ENCODE data around the gene DEPDC5. TPM values are rescaled to one million over a fixed set of nuclear protein-coding genes. Genes with fewer than 3 reads are reported as not detected.

DEPDC5 gene
- total RNA-seq, 1 experiment from 2014 or later = 7.9 TPM

- Histone ChIP-seq H3K27me3 (ENCODE audit: low read length) (no peaks in the 10 kb centered on the region), H3K9me2 (replicated peaks; ENCODE audit: low read length) (no peaks in the 10 kb centered on the region), H3F3A (ENCODE audit: low read length, unreplicated experiment) (no peaks in the 10 kb centered on the region), H4K20me1 (ENCODE audit: low read length) (no peaks in the 10 kb centered on the region), H3K79me2 (ENCODE audit: low read length) (no peaks in the 10 kb centered on the region), H3K27ac (ENCODE audit: low read length) (no peak overlapping the region), H3K4me3 (ENCODE audit: low read length) (no peak overlapping the region), H2AFZ (ENCODE audit: low read length) (no peak overlapping the region), H3K9ac (ENCODE audit: low read length) (no peak overlapping the region), H3K4me1 (ENCODE audit: insufficient read depth, low read length) (no peaks in the 10 kb centered on the region), H3K9me3 (ENCODE audit: low read length) (no peaks in the 10 kb centered on the region), H3K36me3 (ENCODE audit: low read depth, low read length) (no peaks in the 10 kb centered on the region), H3K4me2 (ENCODE audit: low read length) (no peak overlapping the region)
- TF ChIP-seq EZH2phosphoT487 (IDR thresholded peaks at IDR 0.05; ENCODE audit: borderline replicate concordance, low read length) (no peak), EZH2 (IDR thresholded peaks at IDR 0.05; ENCODE audit: low read length, unreplicated experiment) (no peak), CTCF (conservative IDR thresholded peaks at IDR 0.05; ENCODE audit: low read depth, low read length) (no peak)
- ATAC-seq (no peak), DNase-seq (no peak)
- CTCF ChIA-PET = no interaction called here
- POLR2A ChIA-PET (ENCODE audit: unreplicated experiment) = no interaction called here
- BruUV-seq (replicated peaks) = no TSS peak
- intact Hi-C loops (cut with micrococcal nuclease) = no loop called here
Observed at GRCh38 chr22:31909977-31910376, 156.2 kb downstream of the DEPDC5 start.

GRCh38 chr22:31911565-31912406 lies 158.0 kb downstream of the DEPDC5 start:
- ATAC-seq = no peak
- intact Hi-C loops (cut with micrococcal nuclease) = no loop called here

More at GRCh38 chr22:31911565-31912406, 158.0 kb downstream of the DEPDC5 start:
- Histone ChIP-seq H3K36me3 (ENCODE audit: low read depth, low read length) (no peaks in the 10 kb centered on the region), H2AFZ (ENCODE audit: low read length) (no peak overlapping the region), H3K4me1 (ENCODE audit: insufficient read depth, low read length) (no peaks in the 10 kb centered on the region), H3K9ac (ENCODE audit: low read length) (no peak overlapping the region), H4K20me1 (ENCODE audit: low read length) (no peaks in the 10 kb centered on the region), H3K4me2 (ENCODE audit: low read length) (no peak overlapping the region), H3K9me3 (ENCODE audit: low read length) (no peaks in the 10 kb centered on the region), H3F3A (ENCODE audit: low read length, unreplicated experiment) (no peaks in the 10 kb centered on the region), H3K9me2 (replicated peaks; ENCODE audit: low read length) (no peaks in the 10 kb centered on the region), H3K79me2 (ENCODE audit: low read length) (no peaks in the 10 kb centered on the region), H3K27me3 (ENCODE audit: low read length) (no peaks in the 10 kb centered on the region), H3K27ac (ENCODE audit: low read length) (no peak overlapping the region), H3K4me3 (ENCODE audit: low read length) (no peak overlapping the region)
- DNase-seq = no peak
- TF ChIP-seq CTCF (conservative IDR thresholded peaks at IDR 0.05; ENCODE audit: low read depth, low read length) (no peak), EZH2 (IDR thresholded peaks at IDR 0.05; ENCODE audit: low read length, unreplicated experiment) (no peak), EZH2phosphoT487 (IDR thresholded peaks at IDR 0.05; ENCODE audit: borderline replicate concordance, low read length) (no peak)
- BruUV-seq (replicated peaks) = no TSS peak
- CTCF ChIA-PET = no interaction called here
- POLR2A ChIA-PET (ENCODE audit: unreplicated experiment) = no interaction called here
